ENCODE results near the gene AKT1.
A peak's percentile ranks its signal among the peaks of the same experiment; 100 is the strongest.

The AKT1 gene

GRCh38 chr14:104755621-104756020, 39.9 kb downstream of the AKT1 start:
- H3K27me3 ChIP-seq = no peaks in the 10 kb centered on the region
- no peak overlapping the region for H3K4me3 ChIP-seq
- TF ChIP-seq, protein P1, sequence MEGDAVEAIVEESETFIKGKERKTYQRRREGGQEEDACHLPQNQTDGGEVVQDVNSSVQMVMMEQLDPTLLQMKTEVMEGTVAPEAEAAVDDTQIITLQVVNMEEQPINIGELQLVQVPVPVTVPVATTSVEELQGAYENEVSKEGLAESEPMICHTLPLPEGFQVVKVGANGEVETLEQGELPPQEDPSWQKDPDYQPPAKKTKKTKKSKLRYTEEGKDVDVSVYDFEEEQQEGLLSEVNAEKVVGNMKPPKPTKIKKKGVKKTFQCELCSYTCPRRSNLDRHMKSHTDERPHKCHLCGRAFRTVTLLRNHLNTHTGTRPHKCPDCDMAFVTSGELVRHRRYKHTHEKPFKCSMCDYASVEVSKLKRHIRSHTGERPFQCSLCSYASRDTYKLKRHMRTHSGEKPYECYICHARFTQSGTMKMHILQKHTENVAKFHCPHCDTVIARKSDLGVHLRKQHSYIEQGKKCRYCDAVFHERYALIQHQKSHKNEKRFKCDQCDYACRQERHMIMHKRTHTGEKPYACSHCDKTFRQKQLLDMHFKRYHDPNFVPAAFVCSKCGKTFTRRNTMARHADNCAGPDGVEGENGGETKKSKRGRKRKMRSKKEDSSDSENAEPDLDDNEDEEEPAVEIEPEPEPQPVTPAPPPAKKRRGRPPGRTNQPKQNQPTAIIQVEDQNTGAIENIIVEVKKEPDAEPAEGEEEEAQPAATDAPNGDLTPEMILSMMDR (IDR thresholded peaks at IDR 0.05) = no peak
- DNase-seq = no peak
- peaks cover 0 to 42% (median 27%) of the 10 kb centered on the region in 4 donors for H3K4me1 ChIP-seq
- peaks cover 43 to 60% (median 51%) of the 10 kb centered on the region in 3 donors for H3K36me3 ChIP-seq
- peak overlapping the region in 1 of 2 donors; percentile 6 for H3K27ac ChIP-seq
- no peaks in the 10 kb centered on the region for H3K9me3 ChIP-seq
- intact Hi-C loops (cut with DNase I; ENCODE audit: low total_unique reads) = loop anchor here (10.0 kb wide), 1 partner anchor 719 kb away; the partner anchor contains the start of gene CRIP2

DNA sequence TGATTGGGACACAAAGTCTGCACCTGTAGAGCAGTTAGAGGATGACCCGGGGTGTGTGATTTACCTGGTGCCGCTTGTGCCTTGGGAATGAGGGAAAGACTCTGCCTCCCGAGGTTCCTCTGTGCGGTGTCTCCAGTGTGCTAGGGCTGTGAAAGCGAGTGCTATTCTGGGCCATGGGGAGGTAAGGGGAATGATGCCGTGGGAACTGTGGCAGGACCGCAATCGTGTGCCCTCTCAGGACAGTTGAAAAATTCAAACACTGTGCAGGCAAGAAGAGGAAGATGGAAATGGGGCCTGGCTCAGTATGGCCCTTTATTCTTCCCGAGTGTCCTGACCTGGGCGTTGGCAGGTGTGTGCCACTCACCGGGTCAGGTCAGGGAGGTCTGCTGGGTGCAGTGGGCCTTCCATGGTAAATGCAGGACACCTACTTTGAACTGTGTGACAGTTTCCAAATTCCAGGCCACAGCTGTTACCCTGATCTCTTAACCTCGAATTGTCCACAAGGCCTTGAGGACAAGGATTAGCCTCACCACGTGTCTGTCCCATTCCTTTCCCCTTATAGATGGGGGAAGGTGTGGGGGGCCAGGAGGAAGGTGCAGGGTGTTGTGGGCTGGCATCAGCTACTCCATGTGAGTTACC, 41.2 kb downstream of the AKT1 start:
- H3K9me3 ChIP-seq = no peaks in the 10 kb centered on the region
- TF ChIP-seq, protein P1 (IDR thresholded peaks at IDR 0.05) = no peak
- peaks cover 0 to 55% (median 39%) of the 10 kb centered on the region in 4 donors for H3K4me1 ChIP-seq
- H3K27me3 ChIP-seq = no peaks in the 10 kb centered on the region
- peak overlapping the region; percentile 97 to 98 for H3K27ac ChIP-seq
- peak overlapping the region; percentile 80 to 89 for H3K4me3 ChIP-seq
- H3K36me3 ChIP-seq = peaks cover 37 to 47% (median 39%) of the 10 kb centered on the region in 3 donors
- intact Hi-C loops (cut with DNase I; ENCODE audit: low total_unique reads) = loop anchor here (10.0 kb wide), 1 partner anchor 720 kb away; the partner anchor contains the start of gene CRIP2
- no peak for DNase-seq

DNA sequence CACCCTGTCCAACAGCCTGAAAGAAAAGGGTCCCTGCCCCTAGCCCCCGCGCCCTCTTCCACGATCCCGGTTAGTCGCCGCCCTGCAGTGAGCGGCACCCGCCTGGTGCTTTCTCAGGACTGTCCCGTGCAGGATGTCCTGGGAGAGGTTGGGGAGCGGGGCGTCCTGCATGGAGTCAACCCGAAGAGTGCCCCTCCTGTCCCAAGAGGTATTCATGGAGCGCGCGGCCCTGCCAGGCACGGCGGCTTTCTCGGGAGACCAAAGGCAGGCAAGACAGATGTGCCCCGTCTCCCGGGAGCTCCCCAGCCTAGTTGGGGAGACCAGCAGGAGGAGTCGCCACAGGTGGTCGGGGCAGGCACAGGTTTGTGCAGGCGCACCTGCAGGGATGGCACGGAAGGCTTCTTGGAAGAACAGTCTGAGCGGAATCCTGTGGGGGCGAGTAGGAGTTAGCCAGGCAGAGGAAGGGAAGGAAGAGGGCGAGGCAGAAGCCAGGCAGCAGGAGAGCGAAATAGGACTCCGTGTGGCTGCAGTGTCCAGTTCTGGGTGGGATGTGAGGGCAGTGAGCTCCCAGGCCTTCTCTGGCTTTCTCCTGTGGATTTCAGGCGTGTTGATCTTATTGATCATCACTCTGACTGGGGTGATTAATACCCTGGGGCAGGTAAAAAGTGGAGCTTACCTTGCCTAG, 41.9 kb downstream of the AKT1 start:
- Histone ChIP-seq H3K36me3 (peaks cover 31 to 40% (median 33%) of the 10 kb centered on the region in 3 donors), H3K27ac (peak overlapping the region; percentile 97 to 98), H3K9me3 (no peaks in the 10 kb centered on the region), H3K27me3 (no peaks in the 10 kb centered on the region), H3K4me1 (peaks cover 0 to 62% (median 45%) of the 10 kb centered on the region in 4 donors), H3K4me3 (peak overlapping the region; percentile 80 to 89)
- no peak for DNase-seq
- intact Hi-C loops (cut with DNase I; ENCODE audit: low total_unique reads) = loop anchor here (2.0 to 10.0 kb wide), 2 partner anchors 75 to 721 kb away; partner anchors contain the start of gene CRIP2
- TF ChIP-seq, protein P1 (IDR thresholded peaks at IDR 0.05) = no peak

- TF ChIP-seq, protein P1 (IDR thresholded peaks at IDR 0.05) = peak in 1 of 2 experiments; percentile 9
- Histone ChIP-seq H3K36me3 (peaks cover 24 to 33% (median 26%) of the 10 kb centered on the region in 3 donors), H3K4me3 (peak within 1 kb of the TSS; percentile 80 to 89), H3K4me1 (peaks cover 0 to 69% (median 47%) of the 10 kb centered on the region in 4 donors), H3K27ac (peak within 1 kb of the TSS; percentile 97 to 98), H3K9me3 (no peaks in the 10 kb centered on the region), H3K27me3 (no peaks in the 10 kb centered on the region)
- intact Hi-C loops (cut with DNase I; ENCODE audit: low total_unique reads) = loop anchor here (2.0 to 10.0 kb wide), 2 partner anchors 74 to 722 kb away; partner anchors contain the start of gene CRIP2
- peak; percentile 99 to 100 for DNase-seq
Measured at GRCh38 chr14:104752735-104753527, 42.6 kb downstream of the AKT1 start, which contains the start of gene SIVA1. SIVA1 (plus strand) TSS chr14:104753147; CDS start chr14:104753202, 55 bp downstream.

GRCh38 chr14:104752423-104752734, 43.2 kb downstream of the AKT1 start:
- intact Hi-C loops (cut with DNase I; ENCODE audit: low total_unique reads) = loop anchor here (2.0 to 10.0 kb wide), 2 partner anchors 74 to 722 kb away; partner anchors contain the start of gene CRIP2
- H3K27ac ChIP-seq = peak overlapping the region; percentile 97 to 98
- no peak for DNase-seq
- no peaks in the 10 kb centered on the region for H3K9me3 ChIP-seq
- H3K27me3 ChIP-seq = no peaks in the 10 kb centered on the region
- H3K4me1 ChIP-seq = peaks cover 0 to 75% (median 49%) of the 10 kb centered on the region in 4 donors
- H3K36me3 ChIP-seq = peaks cover 18 to 27% (median 21%) of the 10 kb centered on the region in 3 donors
- TF ChIP-seq, protein P1 (IDR thresholded peaks at IDR 0.05) = no peak
- peak overlapping the region; percentile 80 to 89 for H3K4me3 ChIP-seq

Measured in tibial artery (tissue), 4 donors.